Common myeloid progenitor, CD34-positive (primary cell): ENCODE measurements around the gene TSPAN14.

Source experiments
- CTCF ChIA-PET: fragments of 350-600 bp; sonication (Branson Sonifier 250); formaldehyde crosslinking; loops from one replicate; lab custom pipeline; 2021; ENCODE audit warnings: antibody characterized with exemption; lab: Charles Lee
- POLR2A ChIA-PET: fragments of 350-600 bp; sonication (Branson Sonifier 250); formaldehyde crosslinking; loops from one replicate; lab custom pipeline; 2021; ENCODE audit warnings: antibody characterized with exemption; lab: Charles Lee
- DNase-seq, 3 donors: peaks; one replicate each; pipeline versions ENCODE4 v3.0.0 to v3.0.0-alpha.2; 2013
- H3K27ac ChIP-seq, 2 experiments: 1 replicate in 1 of 2; 2 replicates in 1 of 2; pipeline ENCODE4 v1.7.0; 2013; ENCODE audit warnings: inconsistent platforms in 2 of 2, low read length in 2 of 2, mild to moderate bottlenecking in 2 of 2, low read depth in 1 of 2, moderate library complexity in 1 of 2; ENCODE audit not compliant: severe bottlenecking in 2 of 2, insufficient read depth in 1 of 2, poor library complexity in 1 of 2
- H3K27me3 ChIP-seq, 5 experiments: replicated peaks in 2 of 5; 1 replicate in 3 of 5; 2 replicates in 2 of 5; pipeline versions ENCODE4 v1.6.1 to v1.7.0; 2013; ENCODE audit warnings: low read length in 4 of 5, mild to moderate bottlenecking in 2 of 5, moderate library complexity in 2 of 5, inconsistent platforms in 1 of 5; ENCODE audit not compliant: insufficient read depth in 5 of 5, control insufficient read depth in 4 of 5
- H3K36me3 ChIP-seq, 4 experiments: 1 replicate in 2 of 4; 2 replicates in 2 of 4; pipeline versions ENCODE4 v1.6.1 to v1.7.0; 2013; ENCODE audit warnings: low read length in 3 of 4, control low read depth in 1 of 4, mild to moderate bottlenecking in 1 of 4; ENCODE audit not compliant: control insufficient read depth in 4 of 4, insufficient read depth in 4 of 4
- H3K4me1 ChIP-seq, 4 experiments: 1 replicate in 3 of 4; 2 replicates in 1 of 4; pipeline versions ENCODE4 v1.6.1 to v1.7.1; 2013; ENCODE audit warnings: low read length in 3 of 4, mild to moderate bottlenecking in 3 of 4, control low read depth in 1 of 4, inconsistent platforms in 1 of 4, moderate library complexity in 1 of 4; ENCODE audit not compliant: control insufficient read depth in 4 of 4, insufficient read depth in 4 of 4; ENCODE audit errors: control extremely low read depth in 1 of 4
- H3K4me3 ChIP-seq, 7 experiments: 1 replicate in 4 of 7; 2 replicates in 3 of 7; pipeline versions ENCODE4 v1.5.1 to v1.7.0; 2013; ENCODE audit warnings: mild to moderate bottlenecking in 7 of 7, low read length in 6 of 7, moderate library complexity in 6 of 7, inconsistent platforms in 2 of 7, low read depth in 2 of 7, control low read depth in 1 of 7; ENCODE audit not compliant: insufficient read depth in 4 of 7, control insufficient read depth in 1 of 7; ENCODE audit errors: extremely low read depth in 1 of 7
- H3K9me3 ChIP-seq, 5 experiments: 1 replicate in 4 of 5; 2 replicates in 1 of 5; pipeline versions ENCODE4 v1.6.1 to v1.7.1; 2013; ENCODE audit warnings: low read length in 4 of 5, mild to moderate bottlenecking in 2 of 5, inconsistent platforms in 1 of 5, low read depth in 1 of 5, moderate library complexity in 1 of 5; ENCODE audit not compliant: control insufficient read depth in 4 of 5, insufficient read depth in 2 of 5; ENCODE audit errors: control extremely low read depth in 1 of 5
- WGBS: methylation state at CpG from one replicate; pipeline ENCODE4 v1.1.5; 2013; ENCODE audit not compliant: insufficient coverage; 5-methylcytosine and 5-hydroxymethylcytosine counted together

Gene TSPAN14

DNA sequence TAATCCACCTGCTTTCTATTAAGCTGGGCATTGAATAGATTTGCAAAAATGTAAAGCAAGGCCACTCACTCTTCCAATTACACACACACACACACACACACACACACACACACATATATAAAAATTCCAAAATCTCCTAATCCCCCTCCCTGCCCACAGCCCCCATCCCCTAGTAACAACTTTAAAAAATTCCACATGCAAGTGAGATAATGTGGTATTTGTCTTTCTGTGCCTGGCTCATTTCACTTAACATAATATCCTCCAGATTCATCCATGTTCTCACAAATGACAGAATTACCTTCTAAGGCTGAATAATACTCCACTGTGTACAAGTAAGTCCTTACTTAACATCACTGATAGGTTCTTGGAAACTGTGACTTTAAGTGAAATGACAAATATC lies 107.8 kb downstream of the TSPAN14 start:
- H3K9me3 ChIP-seq, result no peaks in the 10 kb centered on the region
- peaks cover 0 to 2% (median 0%) of the 10 kb centered on the region in 5 experiments for H3K27me3 ChIP-seq
- no peak for DNase-seq
- no peaks in the 10 kb centered on the region for H3K4me1 ChIP-seq
- no peak overlapping the region for H3K27ac ChIP-seq
- H3K36me3 ChIP-seq, result no peaks in the 10 kb centered on the region
- ChIA-PET CTCF (no interaction called here), POLR2A (no interaction called here)
- no peak overlapping the region for H3K4me3 ChIP-seq

- ChIA-PET CTCF (no interaction called here), POLR2A (no interaction called here)
- Histone ChIP-seq H3K27ac (no peak overlapping the region), H3K9me3 (no peaks in the 10 kb centered on the region), H3K27me3 (peaks cover 0 to 4% (median 0%) of the 10 kb centered on the region in 5 experiments), H3K36me3 (no peaks in the 10 kb centered on the region), H3K4me1 (no peaks in the 10 kb centered on the region), H3K4me3 (no peak overlapping the region)
- 90% methylated on average over 2 of the region's 2 CpGs for WGBS
- no peak for DNase-seq
Measured at GRCh38 chr10:80567292-80567691, 113.2 kb downstream of the TSPAN14 start.

DNA sequence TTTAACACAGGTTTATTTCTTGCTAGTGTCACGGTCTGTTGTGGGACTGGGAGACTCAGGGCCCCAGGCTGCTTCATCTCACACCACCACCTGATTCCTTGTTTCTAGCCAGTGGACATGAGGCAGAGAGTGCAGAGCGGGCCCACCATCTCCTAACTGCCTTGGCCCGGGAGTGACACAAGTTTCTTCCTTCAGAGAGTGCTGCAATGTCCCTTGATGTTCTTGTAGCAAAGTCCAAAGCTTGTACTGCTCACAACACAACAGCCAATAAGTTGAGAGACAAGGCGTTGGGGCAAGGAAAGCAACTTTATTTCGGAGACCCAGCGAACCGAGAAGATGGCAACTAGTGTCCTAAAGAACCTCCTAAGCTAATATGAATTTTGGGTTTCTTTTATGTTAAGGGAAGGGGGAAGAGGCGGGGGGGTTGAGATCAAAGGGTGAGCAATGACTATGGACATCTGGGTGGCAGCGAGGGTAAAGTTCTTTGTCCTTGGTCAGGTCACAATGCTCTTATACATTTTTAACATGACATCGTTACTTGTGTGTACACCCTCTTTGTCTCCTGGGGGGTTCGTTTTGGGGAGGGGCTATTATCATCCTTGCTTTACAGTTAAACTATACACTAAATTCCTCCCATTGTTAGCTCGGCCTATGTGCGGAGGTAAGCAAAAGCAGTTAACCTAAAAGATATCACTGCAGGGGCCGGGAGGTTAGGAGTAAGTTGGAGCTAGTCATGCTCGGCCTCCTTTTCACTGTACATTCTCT lies 115.2 kb downstream of the TSPAN14 start:
- Histone ChIP-seq H3K4me1 (no peaks in the 10 kb centered on the region), H3K4me3 (no peak overlapping the region), H3K9me3 (no peaks in the 10 kb centered on the region), H3K27me3 (peaks cover 0 to 3% (median 0%) of the 10 kb centered on the region in 5 experiments), H3K27ac (no peak overlapping the region), H3K36me3 (no peaks in the 10 kb centered on the region)
- POLR2A ChIA-PET, result no interaction called here
- WGBS, result 100% methylated on average over 9 of the region's 15 CpGs
- CTCF ChIA-PET, result interaction anchor here (1.2 kb wide), 1 partner anchor 95 kb away, joined by 3 read pairs; no protein-coding TSS in a partner anchor
- no peak for DNase-seq

GRCh38 chr10:80571352-80571751 lies 117.2 kb downstream of the TSPAN14 start:
- POLR2A ChIA-PET, result no interaction called here
- WGBS, result 100% methylated on average over 7 of the region's 9 CpGs
- Histone ChIP-seq H3K4me3 (no peak overlapping the region), H3K27me3 (peaks cover 0 to 3% (median 0%) of the 10 kb centered on the region in 5 experiments), H3K4me1 (no peaks in the 10 kb centered on the region), H3K27ac (no peak overlapping the region), H3K9me3 (no peaks in the 10 kb centered on the region), H3K36me3 (no peaks in the 10 kb centered on the region)
- CTCF ChIA-PET, result no interaction called here
- no peak for DNase-seq

DNA sequence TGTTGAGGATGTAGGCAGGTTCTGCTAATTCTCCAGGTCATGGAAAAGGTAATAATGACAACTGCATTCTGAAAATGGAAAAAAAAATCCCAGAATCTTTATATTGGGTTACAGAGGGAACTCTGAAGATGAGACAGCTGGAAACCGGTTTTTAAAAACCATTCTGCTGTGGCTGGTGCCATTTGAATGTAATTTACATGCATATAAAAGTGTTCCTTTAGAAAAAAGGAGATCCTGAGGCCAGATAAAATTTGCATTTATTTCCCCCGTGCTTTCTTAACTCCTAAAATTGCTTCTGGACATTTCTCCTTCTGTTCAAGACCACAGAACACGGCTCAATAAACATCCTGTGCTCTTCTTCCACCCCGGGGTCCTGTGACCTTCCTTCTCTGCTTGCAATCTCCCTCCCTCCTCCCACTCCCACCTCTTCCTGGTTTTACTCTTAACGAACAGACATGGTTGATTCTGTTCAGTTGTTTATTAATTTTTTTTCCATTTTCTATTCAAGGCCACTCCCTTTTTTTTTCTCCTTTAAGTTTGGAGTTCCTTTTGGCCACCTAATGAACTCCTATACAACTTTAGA lies 125.2 kb downstream of the TSPAN14 start:
- Histone ChIP-seq H3K27ac (no peak overlapping the region), H3K4me3 (peak overlapping the region in 1 of 7 experiments; percentile 34), H3K4me1 (peaks cover 0 to 22% (median 10%) of the 10 kb centered on the region in 4 experiments), H3K36me3 (no peaks in the 10 kb centered on the region), H3K9me3 (peaks cover 0 to 7% (median 2%) of the 10 kb centered on the region in 5 experiments), H3K27me3 (no peaks in the 10 kb centered on the region)
- DNase-seq, result no peak
- ChIA-PET CTCF (interaction anchor here (0.7 to 1.2 kb wide), 2 partner anchors 19 to 90 kb away, joined by 3 to 5 read pairs; no protein-coding TSS in a partner anchor), POLR2A (no interaction called here)
- 26% methylated on average over 2 of the region's 5 CpGs for WGBS

DNA sequence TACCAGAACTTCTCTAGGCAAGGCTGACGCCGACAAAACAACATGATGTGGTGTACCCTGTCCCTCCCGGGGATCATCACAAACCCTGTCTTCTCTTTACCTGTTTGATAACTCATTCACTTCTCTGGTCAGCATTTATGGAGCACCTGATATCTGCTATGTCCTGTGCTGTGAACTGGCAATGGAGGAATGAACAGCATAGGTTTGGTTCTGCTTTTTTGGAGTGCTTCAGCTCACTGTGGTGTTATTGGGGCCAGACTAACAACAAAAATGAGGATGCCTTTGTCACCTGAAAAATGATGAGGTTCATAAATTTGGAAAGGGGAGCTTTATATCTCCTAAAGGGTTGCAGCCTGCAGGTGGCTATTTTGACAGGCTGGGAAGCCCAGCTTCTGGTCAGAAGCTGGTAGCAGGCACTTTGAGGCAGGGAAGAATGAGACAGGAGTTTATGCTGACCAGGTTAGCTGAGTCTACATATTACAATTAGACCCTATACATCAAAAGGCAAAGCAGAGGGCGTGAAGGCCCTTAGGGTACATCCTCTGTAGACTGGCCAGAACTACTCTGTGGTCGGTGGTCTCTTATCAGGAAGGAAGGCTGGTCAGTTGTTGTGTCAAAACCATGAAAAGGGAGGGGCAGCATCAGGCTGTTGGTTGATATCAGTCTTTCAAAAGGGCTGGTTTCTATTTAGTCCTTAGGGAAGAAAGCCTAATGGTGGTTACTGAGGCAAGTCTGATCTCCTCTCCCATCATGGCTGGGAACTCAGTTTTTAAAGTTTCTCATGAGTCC lies 125.9 kb downstream of the TSPAN14 start:
- WGBS, result 67% methylated on average over 4 of the region's 5 CpGs
- no peak overlapping the region for H3K4me3 ChIP-seq

More for the DNA sequence above, 125.9 kb downstream of the TSPAN14 start:
- no peak for DNase-seq
- H3K36me3 ChIP-seq, result no peaks in the 10 kb centered on the region
- peaks cover 0 to 22% (median 10%) of the 10 kb centered on the region in 4 experiments for H3K4me1 ChIP-seq
- POLR2A ChIA-PET, result no interaction called here
- H3K9me3 ChIP-seq, result peaks cover 0 to 7% (median 2%) of the 10 kb centered on the region in 5 experiments
- H3K27ac ChIP-seq, result no peak overlapping the region
- H3K27me3 ChIP-seq, result no peaks in the 10 kb centered on the region
- CTCF ChIA-PET, result no interaction called here
